Subcutaneous abdominal adipose tissue (tissue), 5 donors: Measurements from ENCODE around the gene CC2D1A.
"Not testable (repeated sequence)": the region's sequence is repeated elsewhere in the genome, so short reads cannot be mapped to it uniquely, and the experiment has no call there.

Source experiments
- H3K27ac ChIP-seq: one replicate; pipeline ENCODE4 v1.7.0; 2013; ENCODE audit warnings: low read depth, mild to moderate bottlenecking, inconsistent platforms, low read length, moderate library complexity
- H3K27me3 ChIP-seq, 5 donors: one replicate each; pipeline ENCODE4 v1.7.0; 2013; ENCODE audit warnings: low read length in 5 of 5, inconsistent platforms in 1 of 5; ENCODE audit not compliant: control insufficient read depth in 5 of 5, insufficient read depth in 4 of 5
- H3K36me3 ChIP-seq, 5 donors: one replicate each; pipeline ENCODE4 v1.7.0; 2013; ENCODE audit warnings: low read length in 5 of 5; ENCODE audit not compliant: control insufficient read depth in 5 of 5, insufficient read depth in 5 of 5
- H3K4me1 ChIP-seq, 5 donors: one replicate each; pipeline ENCODE4 v1.7.0; 2013; ENCODE audit warnings: low read length in 5 of 5, mild to moderate bottlenecking in 3 of 5, moderate library complexity in 1 of 5; ENCODE audit not compliant: control insufficient read depth in 5 of 5, insufficient read depth in 5 of 5
- H3K4me3 ChIP-seq, 5 donors: one replicate each; pipeline ENCODE4 v1.7.0; 2013; ENCODE audit warnings: low read length in 5 of 5, low read depth in 1 of 5
- H3K9ac ChIP-seq, 5 donors: one replicate each; pipeline ENCODE4 v1.7.0; 2013; ENCODE audit warnings: low read length in 5 of 5, mild to moderate bottlenecking in 4 of 5, moderate library complexity in 3 of 5
- H3K9me3 ChIP-seq, 5 donors: one replicate each; pipeline ENCODE4 v1.7.0; 2013; ENCODE audit warnings: low read length in 5 of 5; ENCODE audit not compliant: control insufficient read depth in 5 of 5
- donor health status: healthy.
- donor health status: healthy.
- donor health status: healthy.
- donor health status: healthy.
- donor health status: healthy.

The CC2D1A gene

GRCh38 chr19:13920940-13921747 is 15.1 kb downstream of the CC2D1A start:
- H3K27me3 ChIP-seq = no peaks in the 10 kb centered on the region
- H3K27ac ChIP-seq = no peak overlapping the region
- peaks cover 0 to 68% (median 54%) of the 10 kb centered on the region in 5 donors for H3K36me3 ChIP-seq
- H3K9me3 ChIP-seq = peaks cover 0 to 7% (median 5%) of the 10 kb centered on the region in 5 donors
- no peak overlapping the region for H3K4me3 ChIP-seq
- peaks cover 0 to 28% (median 3%) of the 10 kb centered on the region in 5 donors for H3K4me1 ChIP-seq
- H3K9ac ChIP-seq = no peak overlapping the region

- not testable (repeated sequence) for H3K4me3 ChIP-seq, H3K9ac ChIP-seq, H3K27me3 ChIP-seq, H3K9me3 ChIP-seq, H3K27ac ChIP-seq
- H3K4me1 ChIP-seq = peaks cover 0 to 28% (median 11%) of the 10 kb centered on the region in 5 donors
- H3K36me3 ChIP-seq = peaks cover 0 to 76% (median 64%) of the 10 kb centered on the region in 5 donors
Measured at GRCh38 chr19:13922118-13922517, 16.1 kb downstream of the CC2D1A start.

- Histone ChIP-seq H3K36me3 (peaks cover 0 to 81% (median 68%) of the 10 kb centered on the region in 5 donors), H3K9me3 (peaks cover 0 to 7% (median 5%) of the 10 kb centered on the region in 5 donors), H3K27me3 (no peaks in the 10 kb centered on the region), H3K27ac (no peak overlapping the region), H3K4me1 (peaks cover 0 to 16% (median 11%) of the 10 kb centered on the region in 5 donors), H3K9ac (no peak overlapping the region), H3K4me3 (no peak overlapping the region)
Measured at GRCh38 chr19:13923194-13923987, 17.4 kb downstream of the CC2D1A start.

- peak overlapping the region in 1 of 5 donors; percentile 35 for H3K9ac ChIP-seq
- no peak overlapping the region for H3K4me3 ChIP-seq
- no peaks in the 10 kb centered on the region for H3K27me3 ChIP-seq
- peaks cover 0 to 3% (median under 1%) of the 10 kb centered on the region in 5 donors for H3K9me3 ChIP-seq
- H3K27ac ChIP-seq = no peak overlapping the region
- peaks cover 0 to 12% (median 10%) of the 10 kb centered on the region in 5 donors for H3K4me1 ChIP-seq
- peaks cover 0 to 75% (median 57%) of the 10 kb centered on the region in 5 donors for H3K36me3 ChIP-seq
Measured at GRCh38 chr19:13926010-13926409, 20.0 kb downstream of the CC2D1A start.

- Histone ChIP-seq H3K9me3 (no peaks in the 10 kb centered on the region), H3K36me3 (peaks cover 0 to 73% (median 54%) of the 10 kb centered on the region in 5 donors), H3K4me3 (no peak overlapping the region), H3K27me3 (no peaks in the 10 kb centered on the region), H3K9ac (peak overlapping the region in 1 of 5 donors; percentile 35), H3K27ac (no peak overlapping the region), H3K4me1 (peaks cover 0 to 12% (median 10%) of the 10 kb centered on the region in 5 donors)
Measured at GRCh38 chr19:13926715-13927114, 20.7 kb downstream of the CC2D1A start.

- H3K27me3 ChIP-seq = peaks cover 0 to 8% (median 4%) of the 10 kb centered on the region in 5 donors
- peaks cover 0 to 52% (median 37%) of the 10 kb centered on the region in 5 donors for H3K36me3 ChIP-seq
- no peak overlapping the region for H3K9ac ChIP-seq
- H3K27ac ChIP-seq = no peak overlapping the region
- no peak overlapping the region for H3K4me3 ChIP-seq
- H3K9me3 ChIP-seq = no peaks in the 10 kb centered on the region
- H3K4me1 ChIP-seq = peaks cover 0 to 12% (median 10%) of the 10 kb centered on the region in 5 donors
Measured at GRCh38 chr19:13929340-13929739, 23.3 kb downstream of the CC2D1A start.

GRCh38 chr19:13929956-13930355 is 24.0 kb downstream of the CC2D1A start:
- H3K27me3 ChIP-seq = peaks cover 0 to 14% (median 6%) of the 10 kb centered on the region in 5 donors
- no peak overlapping the region for H3K9ac ChIP-seq
- H3K4me1 ChIP-seq = peaks cover 0 to 12% (median 10%) of the 10 kb centered on the region in 5 donors
- H3K4me3 ChIP-seq = no peak overlapping the region
- H3K9me3 ChIP-seq = no peaks in the 10 kb centered on the region
- no peak overlapping the region for H3K27ac ChIP-seq
- H3K36me3 ChIP-seq = peaks cover 0 to 47% (median 32%) of the 10 kb centered on the region in 5 donors

- H3K36me3 ChIP-seq = peaks cover 0 to 44% (median 30%) of the 10 kb centered on the region in 5 donors
- no peaks in the 10 kb centered on the region for H3K9me3 ChIP-seq
- no peak overlapping the region for H3K9ac ChIP-seq
- no peak overlapping the region for H3K4me3 ChIP-seq
- no peak overlapping the region for H3K27ac ChIP-seq
- peaks cover 0 to 12% (median 10%) of the 10 kb centered on the region in 5 donors for H3K4me1 ChIP-seq
- H3K27me3 ChIP-seq = peaks cover 0 to 15% (median 6%) of the 10 kb centered on the region in 5 donors
Measured at GRCh38 chr19:13930402-13930801, 24.4 kb downstream of the CC2D1A start.

- peaks cover 0 to 21% (median 15%) of the 10 kb centered on the region in 5 donors for H3K27me3 ChIP-seq
- H3K9ac ChIP-seq = no peak overlapping the region
- H3K36me3 ChIP-seq = peaks cover 0 to 37% (median 28%) of the 10 kb centered on the region in 5 donors
- no peak overlapping the region for H3K27ac ChIP-seq
- H3K4me3 ChIP-seq = no peak overlapping the region
- H3K9me3 ChIP-seq = no peaks in the 10 kb centered on the region
- peaks cover 0 to 7% (median 6%) of the 10 kb centered on the region in 5 donors for H3K4me1 ChIP-seq
Measured at GRCh38 chr19:13931391-13932148, 25.6 kb downstream of the CC2D1A start.
